Liver (tissue), 9 donors: ENCODE results near the gene ADGRG3. TPM values are rescaled to one million over a fixed set of nuclear protein-coding genes. Genes with fewer than 3 reads are reported as not detected.

Experiments
- DNase-seq: peaks from one replicate; pipeline ENCODE4 v3.0.0-alpha.2; 2017; ENCODE audit warnings: low spot score
- H3K27ac ChIP-seq, 2 donors: one replicate each; pipeline ENCODE4 v1.7.0; 2013; ENCODE audit warnings: inconsistent platforms in 2 of 2, low read length in 2 of 2, control low read depth in 1 of 2, low read depth in 1 of 2, mild to moderate bottlenecking in 1 of 2
- H3K27me3 ChIP-seq, 4 donors: one replicate each; pipeline versions ENCODE4 v1.6.1 to v1.7.0; 2013; ENCODE audit warnings: low read length in 3 of 4, inconsistent platforms in 1 of 4, mild to moderate bottlenecking in 1 of 4, moderate library complexity in 1 of 4; ENCODE audit not compliant: control insufficient read depth in 4 of 4, insufficient read depth in 4 of 4
- H3K36me3 ChIP-seq, 4 donors: one replicate each; pipeline versions ENCODE4 v1.6.1 to v1.7.0; 2013; ENCODE audit warnings: low read length in 3 of 4, mild to moderate bottlenecking in 3 of 4, low read depth in 1 of 4, moderate library complexity in 1 of 4; ENCODE audit not compliant: control insufficient read depth in 4 of 4, insufficient read depth in 3 of 4
- H3K4me1 ChIP-seq, 4 donors: one replicate each; pipeline versions ENCODE4 v1.6.1 to v1.7.0; 2013; ENCODE audit warnings: low read length in 3 of 4, mild to moderate bottlenecking in 3 of 4, moderate library complexity in 1 of 4; ENCODE audit not compliant: control insufficient read depth in 4 of 4, insufficient read depth in 4 of 4
- H3K4me3 ChIP-seq, 3 donors: one replicate each; pipeline versions ENCODE4 v1.6.1 to v1.7.0; 2013; ENCODE audit warnings: low read length in 3 of 3, control low read depth in 1 of 3, low read depth in 1 of 3, mild to moderate bottlenecking in 1 of 3
- H3K9ac ChIP-seq, 2 donors: one replicate each; pipeline ENCODE4 v1.7.0; 2013; ENCODE audit warnings: low read length in 2 of 2, mild to moderate bottlenecking in 2 of 2, moderate library complexity in 2 of 2, control low read depth in 1 of 2, low read depth in 1 of 2
- H3K9me3 ChIP-seq, 4 donors: one replicate each; pipeline versions ENCODE4 v1.6.1 to v1.7.0; 2013; ENCODE audit warnings: low read length in 3 of 4; ENCODE audit not compliant: control insufficient read depth in 4 of 4
- ATF3 ChIP-seq: IDR thresholded peaks from 2 replicates; pipeline ENCODE4 v1.6.1; 2016; ENCODE audit warnings: antibody characterized with exemption
- CTCF ChIP-seq: fragments of 150-350 bp; IDR thresholded peaks from 2 replicates; pipeline ENCODE4 v1.5.1; 2017; ENCODE audit warnings: improper control_type of control experiment, low read depth, low read length; ENCODE audit not compliant: missing input control
- EGR1 ChIP-seq, 2 donors: IDR thresholded peaks; 2 replicates each; pipeline ENCODE4 v1.6.1; 2016 to 2018; ENCODE audit warnings: antibody characterized with exemption in 2 of 2, low read depth in 2 of 2
- FOXA1 ChIP-seq: IDR thresholded peaks from 2 replicates; pipeline ENCODE4 v1.6.1; 2016; ENCODE audit warnings: antibody characterized with exemption
- FOXA2 ChIP-seq: IDR thresholded peaks from 2 replicates; pipeline ENCODE4 v1.6.1; 2016; ENCODE audit warnings: antibody characterized with exemption
- HNF4A ChIP-seq, 2 donors: conservative IDR thresholded peaks; 2 replicates each; pipeline ENCODE4 v1.6.1; 2016; ENCODE audit warnings: antibody characterized with exemption in 2 of 2, mild to moderate bottlenecking in 2 of 2
- HNF4G ChIP-seq: IDR thresholded peaks from 2 replicates; pipeline ENCODE4 v1.6.1; 2016; ENCODE audit warnings: antibody characterized with exemption
- JUND ChIP-seq, 2 donors: IDR thresholded peaks; 2 replicates each; pipeline ENCODE4 v1.6.1; 2016; ENCODE audit warnings: antibody characterized with exemption in 2 of 2
- MAX ChIP-seq: IDR thresholded peaks from 2 replicates; pipeline ENCODE4 v1.6.1; 2016; ENCODE audit warnings: antibody characterized with exemption
- NR2F2 ChIP-seq: IDR thresholded peaks from 2 replicates; pipeline ENCODE4 v1.6.1; 2016; ENCODE audit warnings: antibody characterized with exemption
- RAD21 ChIP-seq, 2 donors: IDR thresholded peaks; 2 replicates each; pipeline ENCODE4 v1.6.1; 2016; ENCODE audit warnings: antibody characterized with exemption in 2 of 2, mild to moderate bottlenecking in 2 of 2
- RXRA ChIP-seq, 2 donors: IDR thresholded peaks; 2 replicates each; pipeline ENCODE4 v1.6.1; 2017 to 2018; ENCODE audit warnings: antibody characterized with exemption in 2 of 2, mild to moderate bottlenecking in 1 of 2
- SP1 ChIP-seq: IDR thresholded peaks from 2 replicates; pipeline ENCODE4 v1.6.1; 2018; ENCODE audit warnings: antibody characterized with exemption, mild to moderate bottlenecking
- TAF1 ChIP-seq: conservative IDR thresholded peaks from 2 replicates; pipeline ENCODE4 v1.6.1; 2016; ENCODE audit warnings: antibody characterized with exemption, mild to moderate bottlenecking
- ZBTB33 ChIP-seq: IDR thresholded peaks from 2 replicates; pipeline ENCODE4 v1.6.1; 2016; ENCODE audit warnings: antibody characterized with exemption
- WGBS: extraction: QIAGEN DNeasy Blood & Tissue Kit; methylation state at CpG from one replicate; pipeline ENCODE4 v1.1.7; 2013; 5-methylcytosine and 5-hydroxymethylcytosine counted together
- polyA plus RNA-seq, 2 donors: library from polyadenylated mRNA; stranded (reverse) in 1 of 2; unstranded in 1 of 2; fragments of 200-250 nt in 1 of 2; fragments of >200 nt in 1 of 2; fragmentation: Nextera tagmentation in 1 of 2; extraction: Ambion mirVana in 1 of 2; gene quantifications; one replicate each; pipeline versions ENCODE4 v1.2.1 to v1.2.3, GENCODE V29; 2013 to 2015
- total RNA-seq, 2 donors: library from RNA; depleted of rRNA; stranded (reverse); fragments of >200 nt; gene quantifications; one replicate each; pipeline ENCODE4 v1.2.3, GENCODE V29; 2014
- donor health status: healthy.
- donor health status: healthy.
- donor health status: healthy.
- donor health status: healthy.
- donor health status: healthy.

Gene ADGRG3
- total and polyA plus RNA-seq, 4 donors, result 0.52 to 3.2 (median 1.0) TPM

GRCh38 chr16:57620335-57621231 lies 47.5 kb upstream of the ADGRG3 start:
- WGBS, result 78% methylated on average over 27 of the region's 27 CpGs
- Histone ChIP-seq H3K27ac (no peak overlapping the region), H3K4me3 (no peak overlapping the region), H3K4me1 (peaks cover 0 to 6% (median 0%) of the 10 kb centered on the region in 4 donors), H3K36me3 (no peaks in the 10 kb centered on the region), H3K9ac (no peak overlapping the region), H3K9me3 (no peaks in the 10 kb centered on the region), H3K27me3 (no peaks in the 10 kb centered on the region)
- DNase-seq, result no peak
- TF ChIP-seq MAX, result no peak
- no peak for TF ChIP-seq FOXA2
- TF ChIP-seq RAD21 (IDR thresholded peaks at IDR 0.05), result no peak
- no peak for TF ChIP-seq NR2F2
- no peak for TF ChIP-seq CTCF
- no peak for TF ChIP-seq RXRA (IDR thresholded peaks at IDR 0.05)
- TF ChIP-seq EGR1 (IDR thresholded peaks at IDR 0.05; ENCODE audit: low read depth in 2 of 2), result no peak
- no peak for TF ChIP-seq TAF1
- no peak for TF ChIP-seq ZBTB33
- TF ChIP-seq SP1, result no peak
- TF ChIP-seq HNF4A (conservative IDR thresholded peaks at IDR 0.05), result no peak
- TF ChIP-seq JUND (IDR thresholded peaks at IDR 0.05), result no peak
- TF ChIP-seq HNF4G, result no peak

GRCh38 chr16:57621521-57622271 lies 46.4 kb upstream of the ADGRG3 start:
- Histone ChIP-seq H3K4me1 (peaks cover 0 to 6% (median 0%) of the 10 kb centered on the region in 4 donors), H3K27ac (no peak overlapping the region), H3K4me3 (no peak overlapping the region), H3K36me3 (no peaks in the 10 kb centered on the region), H3K9me3 (no peaks in the 10 kb centered on the region), H3K9ac (no peak overlapping the region), H3K27me3 (no peaks in the 10 kb centered on the region)
- no peak for DNase-seq
- 80% methylated on average over 10 of the region's 10 CpGs for WGBS
- TF ChIP-seq MAX, result no peak
- no peak for TF ChIP-seq SP1
- no peak for TF ChIP-seq RAD21 (IDR thresholded peaks at IDR 0.05)
- TF ChIP-seq CTCF, result no peak
- no peak for TF ChIP-seq TAF1
- TF ChIP-seq FOXA1, result no peak
- no peak for TF ChIP-seq ATF3
- TF ChIP-seq FOXA2, result no peak
